SK-N-MC (cell line): ENCODE data around the gene TECR.

Source experiments
- EZH2 ChIP-seq: fragments of 200-600 bp; sonication (generic); IDR thresholded peaks from one replicate; pipeline ENCODE4 v1.6.1; 2017; ENCODE audit warnings: antibody characterized with exemption
- FOXP2 ChIP-seq: optimal IDR thresholded peaks from 2 replicates; pipeline ENCODE3; 2011; ENCODE audit warnings: mild to moderate bottlenecking, moderate library complexity; ENCODE audit not compliant: insufficient read depth; ENCODE audit errors: extremely low read length, control extremely low read depth
- POLR2AphosphoS5 ChIP-seq: IDR thresholded peaks from 2 replicates; pipeline ENCODE4 v1.6.1; 2012; ENCODE audit warnings: mild to moderate bottlenecking, low read depth, low read length, borderline replicate concordance

DNA sequence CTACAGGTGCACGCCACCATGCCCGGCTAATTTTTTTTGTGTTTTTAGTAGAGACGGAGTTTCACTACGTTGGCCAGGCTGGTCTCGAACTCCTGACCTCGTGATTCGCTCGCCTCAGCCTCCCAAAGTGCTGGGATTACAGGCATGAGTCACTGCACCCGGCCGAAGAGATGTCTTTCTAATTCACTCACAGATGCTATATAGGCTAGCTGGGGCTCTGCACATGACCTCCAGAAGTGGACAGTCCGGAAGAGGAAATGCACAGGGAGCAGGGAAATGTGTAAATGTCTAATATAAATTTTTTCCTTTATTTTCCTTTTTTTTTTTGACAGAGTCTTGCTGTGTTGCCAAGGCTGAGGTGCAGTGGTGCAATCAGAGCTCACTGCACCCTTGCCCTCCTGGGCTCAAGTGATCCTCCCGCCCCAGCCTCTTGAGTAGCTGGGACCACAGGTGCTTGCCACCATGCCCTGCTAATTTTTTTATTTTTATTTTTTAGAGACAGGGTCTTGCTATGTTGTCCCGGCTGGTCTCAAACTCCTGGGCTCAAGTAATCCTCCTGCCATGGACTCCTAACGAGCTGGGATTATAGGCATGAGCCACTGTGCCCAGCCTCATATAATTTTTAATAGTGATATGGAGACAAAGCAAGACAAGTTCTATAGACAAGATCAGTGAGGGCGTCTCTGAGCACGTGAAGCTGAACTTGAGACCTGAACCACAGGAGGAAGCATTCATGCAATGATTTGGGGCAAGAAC is 41.8 kb upstream of the TECR start:
- TF ChIP-seq POLR2AphosphoS5 (no peak), EZH2 (no peak), FOXP2 (no peak)
